OCI-LY1 (cell line): Measurements from ENCODE around the gene NR6A1.

ENCODE experiments used
- H2AFZ ChIP-seq: fragments of 200-600 bp; sonication (generic), shearing (Covaris generic); 2 replicates; pipeline ENCODE4 v1.6.0; 2014; ENCODE audit warnings: antibody characterized with exemption, mild to moderate bottlenecking, low read length
- H3F3A ChIP-seq: fragments of 200-600 bp; sonication (generic), shearing (Covaris generic); 2 replicates; pipeline ENCODE4 v1.6.0; 2014; ENCODE audit warnings: mild to moderate bottlenecking, antibody characterized with exemption, low read length, moderate library complexity; ENCODE audit not compliant: insufficient read depth
- H3K27ac ChIP-seq: fragments of 200-600 bp; sonication (generic); 2 replicates; pipeline ENCODE4 v1.5.1; 2014; ENCODE audit warnings: low read length, mixed run types, mild to moderate bottlenecking, low read depth; ENCODE audit not compliant: poor library complexity, severe bottlenecking
- H3K27me3 ChIP-seq: fragments of 200-600 bp; sonication (generic); 2 replicates; pipeline ENCODE4 v1.6.0; 2014; ENCODE audit warnings: antibody characterized with exemption, mild to moderate bottlenecking, low read length, moderate library complexity; ENCODE audit not compliant: insufficient read depth
- H3K36me3 ChIP-seq: fragments of 200-600 bp; sonication (generic); 2 replicates; pipeline ENCODE4 v1.6.1; 2014; ENCODE audit warnings: mild to moderate bottlenecking, antibody characterized with exemption, low read length, moderate library complexity, mixed read lengths; ENCODE audit not compliant: insufficient read depth
- H3K4me1 ChIP-seq: fragments of 200-600 bp; sonication (generic); 2 replicates; pipeline ENCODE4 v1.5.1; 2014; ENCODE audit warnings: mild to moderate bottlenecking, low read length, moderate library complexity; ENCODE audit not compliant: insufficient read depth, severe bottlenecking
- H3K4me2 ChIP-seq: fragments of 200-600 bp; sonication (generic), shearing (Covaris generic); 2 replicates; pipeline ENCODE4 v1.6.1; 2014; ENCODE audit warnings: low read length
- H3K4me3 ChIP-seq: fragments of 200-600 bp; sonication (generic); 2 replicates; pipeline ENCODE4 v1.5.1; 2014; ENCODE audit warnings: low read length, low read depth, mild to moderate bottlenecking, mixed read lengths; ENCODE audit not compliant: poor library complexity, severe bottlenecking
- H3K79me2 ChIP-seq: fragments of 200-600 bp; shearing (Covaris generic); 2 replicates; pipeline ENCODE4 v1.6.1; 2016; ENCODE audit warnings: mixed run types, low read length, mixed read lengths; ENCODE audit not compliant: insufficient read depth
- H3K9ac ChIP-seq: fragments of 200-600 bp; sonication (generic), shearing (Covaris generic); 2 replicates; pipeline ENCODE4 v1.6.1; 2014; ENCODE audit warnings: mild to moderate bottlenecking, low read length, mixed read lengths
- H3K9me2 ChIP-seq: fragments of 200-600 bp; sonication (generic), shearing (Covaris generic); 2 replicates; pipeline ENCODE4 v1.6.1; 2014; ENCODE audit warnings: low read depth, mild to moderate bottlenecking, low read length, mixed read lengths
- H3K9me3 ChIP-seq: fragments of 200-600 bp; shearing (Covaris generic); 2 replicates; pipeline ENCODE4 v1.6.1; 2014; ENCODE audit warnings: low read length, mixed read lengths
- H4K20me1 ChIP-seq: fragments of 200-600 bp; sonication (generic), shearing (Covaris generic); 2 replicates; pipeline ENCODE4 v1.6.0; 2016; ENCODE audit warnings: mild to moderate bottlenecking, low read length; ENCODE audit not compliant: insufficient read depth
- CTCF ChIP-seq: fragments of 200-600 bp; sonication (generic), shearing (Covaris generic); IDR thresholded peaks from 2 replicates; pipeline ENCODE4 v1.5.1; 2017; ENCODE audit warnings: mild to moderate bottlenecking, antibody characterized with exemption, low read length, moderate library complexity, mixed read lengths
- EZH2 ChIP-seq: fragments of 200-600 bp; sonication (generic), shearing (Covaris generic); IDR thresholded peaks from 2 replicates; pipeline ENCODE4 v1.8.0; 2017; ENCODE audit warnings: borderline replicate concordance, mixed run types, mild to moderate bottlenecking, antibody characterized with exemption, low read length, moderate library complexity, mixed read lengths

NR6A1 gene

DNA sequence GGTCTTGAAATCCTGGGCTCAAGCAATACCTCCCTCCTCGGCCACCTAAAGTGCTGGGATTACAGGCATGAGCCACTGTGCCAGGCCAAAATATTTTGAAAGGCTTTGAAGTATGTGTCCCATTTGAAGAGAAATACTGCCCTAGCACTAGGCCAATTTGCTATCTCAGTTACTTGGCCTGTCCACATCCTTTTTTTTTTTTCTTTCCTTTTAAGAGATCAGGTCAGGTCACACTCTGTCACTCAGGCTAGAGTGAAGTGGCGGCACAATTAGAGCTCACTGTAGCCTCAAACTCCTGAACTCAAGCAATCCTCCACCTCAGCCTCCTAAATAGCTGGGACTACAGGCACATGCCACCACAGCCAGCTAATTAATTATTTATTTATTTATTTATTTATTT, 84.2 kb downstream of the NR6A1 start:
- Histone ChIP-seq H4K20me1 (no peaks in the 10 kb centered on the region), H3F3A (no peaks in the 10 kb centered on the region), H3K27me3 (no peaks in the 10 kb centered on the region), H3K36me3 (peaks cover 23% of the 10 kb centered on the region), H3K4me2 (no peak overlapping the region), H3K27ac (no peak overlapping the region), H3K79me2 (no peaks in the 10 kb centered on the region), H3K4me1 (peaks cover 5% of the 10 kb centered on the region), H3K4me3 (no peak overlapping the region), H3K9me3 (0 out of 2 replicates have a peak, but pooled peaks cover 2% of the 10 kb centered on the region), H3K9me2 (no peaks in the 10 kb centered on the region), H2AFZ (no peak overlapping the region), H3K9ac (no peak overlapping the region)
- TF ChIP-seq CTCF, result no peak
- no peak for TF ChIP-seq EZH2

- Histone ChIP-seq H3F3A (no peaks in the 10 kb centered on the region), H3K79me2 (no peaks in the 10 kb centered on the region)
Measured at GRCh38 chr9:124685217-124685616, 85.9 kb downstream of the NR6A1 start.

GRCh38 chr9:124684169-124684568, 86.9 kb downstream of the NR6A1 start:
- no peak overlapping the region for H2AFZ ChIP-seq
- no peak overlapping the region for H3K27ac ChIP-seq
- H3F3A ChIP-seq, result no peaks in the 10 kb centered on the region
- no peak for TF ChIP-seq EZH2
- TF ChIP-seq CTCF, result no peak
- no peaks in the 10 kb centered on the region for H4K20me1 ChIP-seq
- H3K4me3 ChIP-seq, result no peak overlapping the region
- H3K4me1 ChIP-seq, result no peaks in the 10 kb centered on the region
- H3K9me3 ChIP-seq, result 0 out of 2 replicates have a peak, but pooled peaks cover 2% of the 10 kb centered on the region
- H3K79me2 ChIP-seq, result no peaks in the 10 kb centered on the region
- peaks cover 27% of the 10 kb centered on the region for H3K36me3 ChIP-seq
- no peak overlapping the region for H3K4me2 ChIP-seq
- H3K9ac ChIP-seq, result no peak overlapping the region
- H3K9me2 ChIP-seq, result no peaks in the 10 kb centered on the region
- H3K27me3 ChIP-seq, result no peaks in the 10 kb centered on the region

More at GRCh38 chr9:124685217-124685616, 85.9 kb downstream of the NR6A1 start:
- Histone ChIP-seq H3K9me3 (0 out of 2 replicates have a peak, but pooled peaks cover 2% of the 10 kb centered on the region), H3K4me1 (no peaks in the 10 kb centered on the region), H3K9ac (no peak overlapping the region), H2AFZ (no peak overlapping the region), H3K9me2 (no peaks in the 10 kb centered on the region), H3K27ac (no peak overlapping the region), H3K27me3 (no peaks in the 10 kb centered on the region), H3K36me3 (peaks cover 27% of the 10 kb centered on the region), H3K4me2 (no peak overlapping the region), H3K4me3 (no peak overlapping the region), H4K20me1 (no peaks in the 10 kb centered on the region)
- TF ChIP-seq EZH2 (no peak), CTCF (no peak)
